ENCODE results near the gene HELZ2. TPM values are rescaled to one million over a fixed set of nuclear protein-coding genes. Genes with fewer than 3 reads are reported as not detected.

Gene HELZ2
- total RNA-seq, 1 donor from 2014 or later = 29.0 TPM

DNA sequence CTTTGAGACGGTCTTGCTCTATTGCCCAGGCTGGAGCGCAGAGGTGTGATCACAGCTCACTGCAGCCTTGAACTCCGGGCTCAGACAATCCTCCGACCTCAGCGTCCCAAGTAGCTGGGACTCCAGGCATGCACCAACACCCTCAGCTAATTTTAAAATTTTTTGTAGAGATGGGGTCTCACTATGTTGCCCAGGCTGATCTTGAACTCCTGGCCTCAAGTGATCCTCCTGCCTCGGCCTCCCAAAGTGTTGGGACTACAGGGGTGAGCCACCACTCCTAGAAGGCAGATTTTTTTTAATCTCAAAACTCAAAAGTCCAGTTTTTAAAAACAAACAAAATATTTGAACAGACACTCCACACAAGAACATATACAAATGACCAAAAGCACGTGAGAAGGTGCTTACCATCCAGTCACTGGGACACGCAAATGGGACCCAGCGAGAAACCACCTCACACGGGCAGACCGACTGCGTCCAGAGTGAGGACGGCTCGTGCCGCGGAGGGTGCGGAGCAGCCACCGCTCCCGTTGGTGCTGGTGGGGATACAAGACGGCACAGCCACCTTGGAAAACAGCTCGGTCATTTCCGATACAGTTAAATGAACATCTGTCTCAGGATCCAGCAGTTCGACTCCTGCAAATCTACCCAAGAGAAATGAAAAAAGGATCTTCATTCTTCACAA is 8.5 kb upstream of the HELZ2 start:
- no peak for DNase-seq (ENCODE audit: extremely low spot score, unreplicated experiment)
- Mint-ChIP-seq H3K36me3 (ENCODE audit: unreplicated experiment) (no peaks in the 10 kb centered on the region), H3K27me3 (ENCODE audit: unreplicated experiment) (no peaks in the 10 kb centered on the region), H3K27ac (ENCODE audit: unreplicated experiment) (no peak overlapping the region), H3K9me3 (ENCODE audit: unreplicated experiment) (no peaks in the 10 kb centered on the region), H3K4me1 (ENCODE audit: unreplicated experiment) (peaks cover 6% of the 10 kb centered on the region), H3K4me3 (ENCODE audit: unreplicated experiment) (no peak overlapping the region)
- TF ChIP-seq, protein P1, sequence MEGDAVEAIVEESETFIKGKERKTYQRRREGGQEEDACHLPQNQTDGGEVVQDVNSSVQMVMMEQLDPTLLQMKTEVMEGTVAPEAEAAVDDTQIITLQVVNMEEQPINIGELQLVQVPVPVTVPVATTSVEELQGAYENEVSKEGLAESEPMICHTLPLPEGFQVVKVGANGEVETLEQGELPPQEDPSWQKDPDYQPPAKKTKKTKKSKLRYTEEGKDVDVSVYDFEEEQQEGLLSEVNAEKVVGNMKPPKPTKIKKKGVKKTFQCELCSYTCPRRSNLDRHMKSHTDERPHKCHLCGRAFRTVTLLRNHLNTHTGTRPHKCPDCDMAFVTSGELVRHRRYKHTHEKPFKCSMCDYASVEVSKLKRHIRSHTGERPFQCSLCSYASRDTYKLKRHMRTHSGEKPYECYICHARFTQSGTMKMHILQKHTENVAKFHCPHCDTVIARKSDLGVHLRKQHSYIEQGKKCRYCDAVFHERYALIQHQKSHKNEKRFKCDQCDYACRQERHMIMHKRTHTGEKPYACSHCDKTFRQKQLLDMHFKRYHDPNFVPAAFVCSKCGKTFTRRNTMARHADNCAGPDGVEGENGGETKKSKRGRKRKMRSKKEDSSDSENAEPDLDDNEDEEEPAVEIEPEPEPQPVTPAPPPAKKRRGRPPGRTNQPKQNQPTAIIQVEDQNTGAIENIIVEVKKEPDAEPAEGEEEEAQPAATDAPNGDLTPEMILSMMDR (IDR thresholded peaks at IDR 0.05) = no peak

- no peak for DNase-seq (ENCODE audit: extremely low spot score, unreplicated experiment)
These were observed 6.9 kb upstream of the HELZ2 start for GRCh38 chr20:63580796-63581461.

DNA sequence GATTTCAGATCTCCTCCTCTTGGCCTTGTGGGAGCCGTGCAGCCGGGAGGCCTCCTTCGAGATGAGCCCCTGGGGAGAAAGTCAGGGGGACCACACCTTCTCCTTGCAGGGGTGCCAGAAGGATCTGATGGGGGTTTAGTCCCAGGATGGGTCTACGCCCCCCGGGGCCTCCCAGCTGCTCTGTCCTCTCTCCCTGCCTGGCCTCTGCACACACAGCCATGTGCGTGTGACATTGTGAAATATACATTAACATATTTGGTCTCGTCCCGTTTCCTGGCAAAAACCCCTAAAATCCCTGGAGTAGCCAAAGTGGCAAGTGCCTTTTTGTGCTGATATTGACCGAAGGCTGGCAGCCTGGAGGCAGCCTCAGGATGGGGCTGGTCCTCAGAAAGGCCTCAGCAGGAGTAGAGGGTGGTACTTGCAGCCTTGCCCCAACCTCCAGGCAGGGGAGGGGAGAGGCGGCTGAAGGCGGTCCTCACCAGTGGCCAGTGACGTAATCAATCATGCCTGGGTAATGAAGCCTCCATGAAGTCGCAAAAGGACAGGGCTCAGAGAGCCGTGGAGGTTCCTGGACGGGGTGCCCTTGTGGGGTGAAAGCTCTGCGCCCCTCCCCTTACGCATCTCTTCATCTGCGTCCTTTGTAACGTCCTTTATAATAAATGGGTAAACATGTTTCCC is 5.1 kb upstream of the HELZ2 start:
- no peak overlapping the region for H3K4me3 Mint-ChIP-seq (ENCODE audit: unreplicated experiment)
- DNase-seq (ENCODE audit: extremely low spot score, unreplicated experiment) = no peak
- TF ChIP-seq, protein P1 (IDR thresholded peaks at IDR 0.05) = no peak

More at GRCh38 chr20:63580796-63581461, 6.9 kb upstream of the HELZ2 start:
- H3K4me3 Mint-ChIP-seq (ENCODE audit: unreplicated experiment) = no peak overlapping the region
- no peaks in the 10 kb centered on the region for H3K27me3 Mint-ChIP-seq (ENCODE audit: unreplicated experiment)
- H3K36me3 Mint-ChIP-seq (ENCODE audit: unreplicated experiment) = no peaks in the 10 kb centered on the region
- no peak overlapping the region for H3K27ac Mint-ChIP-seq (ENCODE audit: unreplicated experiment)
- H3K9me3 Mint-ChIP-seq (ENCODE audit: unreplicated experiment) = no peaks in the 10 kb centered on the region
- TF ChIP-seq, protein P1 (IDR thresholded peaks at IDR 0.05) = peak; percentile 46
- H3K4me1 Mint-ChIP-seq (ENCODE audit: unreplicated experiment) = peaks cover 9% of the 10 kb centered on the region

GRCh38 chr20:63578224-63579016 is 4.4 kb upstream of the HELZ2 start:
- no peaks in the 10 kb centered on the region for H3K36me3 Mint-ChIP-seq (ENCODE audit: unreplicated experiment)
- no peaks in the 10 kb centered on the region for H3K27me3 Mint-ChIP-seq (ENCODE audit: unreplicated experiment)
- no peak overlapping the region for H3K4me3 Mint-ChIP-seq (ENCODE audit: unreplicated experiment)
- peaks cover 21% of the 10 kb centered on the region for H3K4me1 Mint-ChIP-seq (ENCODE audit: unreplicated experiment)
- DNase-seq (ENCODE audit: extremely low spot score, unreplicated experiment) = no peak
- TF ChIP-seq, protein P1 (IDR thresholded peaks at IDR 0.05) = no peak
- H3K27ac Mint-ChIP-seq (ENCODE audit: unreplicated experiment) = no peak overlapping the region
- no peaks in the 10 kb centered on the region for H3K9me3 Mint-ChIP-seq (ENCODE audit: unreplicated experiment)

More for the DNA sequence above, 5.1 kb upstream of the HELZ2 start:
- no peaks in the 10 kb centered on the region for H3K36me3 Mint-ChIP-seq (ENCODE audit: unreplicated experiment)
- H3K27me3 Mint-ChIP-seq (ENCODE audit: unreplicated experiment) = no peaks in the 10 kb centered on the region
- H3K27ac Mint-ChIP-seq (ENCODE audit: unreplicated experiment) = no peak overlapping the region
- peaks cover 18% of the 10 kb centered on the region for H3K4me1 Mint-ChIP-seq (ENCODE audit: unreplicated experiment)
- H3K9me3 Mint-ChIP-seq (ENCODE audit: unreplicated experiment) = no peaks in the 10 kb centered on the region

All from osteocyte (in vitro differentiated cells).